A673 (cell line): ENCODE data around the gene BID. TPM values are rescaled to one million over a fixed set of nuclear protein-coding genes. Genes with fewer than 3 reads are reported as not detected.

Experiments used
- BruUV-seq: library from RNA; stranded (reverse); fragments of 400-500 nt; replicated peaks from 2 replicates; lab custom pipeline; 2021; lab: Mats Ljungman, UMichigan
- CTCF ChIA-PET: fragments of 300-600 bp; sonication (Branson Sonifier 250); formaldehyde crosslinking; loops from one replicate; lab custom pipeline; 2022; ENCODE audit warnings: antibody characterized with exemption; lab: Charles Lee
- POLR2A ChIA-PET: fragments of 300-600 bp; sonication (Branson Sonifier 250); formaldehyde crosslinking; loops from one replicate; lab custom pipeline; 2022; ENCODE audit warnings: antibody characterized with exemption; ENCODE audit not compliant: low non-redundant PET; lab: Charles Lee
- DNase-seq: peaks from one replicate; pipeline ENCODE4 v3.0.0-alpha.2; 2015; ENCODE audit warnings: low spot score
- H3K27ac ChIP-seq: fragments of 200-600 bp; sonication (generic); 2 replicates; pipeline ENCODE4 v1.5.1; 2016; ENCODE audit warnings: mixed run types, low read depth, mild to moderate bottlenecking, mixed read lengths, antibody characterized with exemption, low read length; ENCODE audit not compliant: poor library complexity, severe bottlenecking
- H3K27me3 ChIP-seq: fragments of 200-600 bp; sonication (generic); replicated peaks from 2 replicates; pipeline ENCODE4 v1.6.1; 2017; ENCODE audit warnings: mixed run types, low read depth, mild to moderate bottlenecking, mixed read lengths, antibody characterized with exemption, low read length; ENCODE audit not compliant: insufficient read depth, poor library complexity
- H3K36me3 ChIP-seq: fragments of 200-600 bp; sonication (generic); 2 replicates; pipeline ENCODE4 v1.6.1; 2016; ENCODE audit warnings: mixed run types, mild to moderate bottlenecking, mixed read lengths, antibody characterized with exemption, low read length; ENCODE audit not compliant: insufficient read depth, poor library complexity, severe bottlenecking
- H3K4me1 ChIP-seq: fragments of 200-600 bp; sonication (generic); 2 replicates; pipeline ENCODE4 v1.6.1; 2017; ENCODE audit warnings: mixed run types, mild to moderate bottlenecking, mixed read lengths, antibody characterized with exemption, low read length; ENCODE audit not compliant: insufficient read depth, poor library complexity, severe bottlenecking
- H3K4me3 ChIP-seq: fragments of 200-600 bp; sonication (generic); 2 replicates; pipeline ENCODE4 v1.5.1; 2016; ENCODE audit warnings: low read depth, mixed run types, mild to moderate bottlenecking, mixed read lengths, low read length; ENCODE audit not compliant: poor library complexity, severe bottlenecking
- H3K9me3 ChIP-seq: fragments of 200-600 bp; sonication (generic); 2 replicates; pipeline ENCODE4 v1.6.1; 2016; ENCODE audit warnings: mixed run types, low read depth, mild to moderate bottlenecking, mixed read lengths, antibody characterized with exemption, low read length; ENCODE audit not compliant: poor library complexity, severe bottlenecking
- CTCF ChIP-seq: fragments of 300-800, 200-600 bp; sonication (generic); conservative IDR thresholded peaks from 2 replicates; pipeline ENCODE4 v1.5.1; 2017; ENCODE audit warnings: low read depth, mild to moderate bottlenecking, antibody characterized with exemption, low read length, moderate library complexity, mixed read lengths
- EZH2 ChIP-seq: fragments of 200-600 bp; sonication (generic); IDR thresholded peaks from 2 replicates; pipeline ENCODE4 v1.6.1; 2017; ENCODE audit warnings: borderline replicate concordance, low read depth, mild to moderate bottlenecking, mixed read lengths, antibody characterized with exemption, low read length; ENCODE audit not compliant: poor library complexity, severe bottlenecking
- intact Hi-C: fragments of 100-400 bp; cut with micrococcal nuclease; formaldehyde crosslinking; loops from one replicate; pipeline ENCODE4 v1.10.0; 2022; ENCODE audit not compliant: unreplicated experiment
- total RNA-seq: library from RNA; stranded (reverse); gene quantifications from 2 replicates; pipeline ENCODE4 v1.2.3, GENCODE V29; 2021

BID gene
- total RNA-seq, 1 experiment from 2014 or later, result 74.6 TPM

GRCh38 chr22:17814084-17814483 lies 39.8 kb upstream of the BID start:
- DNase-seq, result no peak
- BruUV-seq, result no TSS peak
- Histone ChIP-seq H3K9me3 (no peaks in the 10 kb centered on the region), H3K27me3 (no peaks in the 10 kb centered on the region), H3K4me1 (no peaks in the 10 kb centered on the region), H3K4me3 (no peak overlapping the region), H3K27ac (no peak overlapping the region), H3K36me3 (peaks cover 4% of the 10 kb centered on the region)
- ChIA-PET POLR2A (no interaction called here), CTCF (no interaction called here)
- intact Hi-C loops, result no loop called here
- TF ChIP-seq EZH2 (no peak), CTCF (no peak)

DNA sequence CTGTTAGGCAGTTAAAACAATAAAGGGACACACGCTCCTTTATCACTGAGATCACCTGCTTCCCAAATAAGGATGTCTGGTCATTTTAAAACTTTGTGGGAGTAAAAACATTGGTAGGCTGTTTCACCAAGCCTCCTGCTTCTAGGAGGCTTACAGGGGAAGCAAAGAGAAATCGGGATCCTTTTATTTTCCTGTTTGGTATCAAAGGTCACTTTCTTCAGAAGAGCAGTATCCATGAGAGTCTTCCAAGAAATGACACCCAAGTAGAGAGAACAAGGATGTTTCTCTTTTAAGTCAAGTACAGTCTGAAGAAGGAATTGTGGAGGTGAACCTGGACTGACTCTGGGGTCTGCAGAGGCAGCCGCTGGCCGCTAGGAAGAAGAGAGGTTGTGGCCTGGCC lies 36.9 kb upstream of the BID start:
- intact Hi-C loops, result no loop called here
- POLR2A ChIA-PET, result no interaction called here

DNA sequence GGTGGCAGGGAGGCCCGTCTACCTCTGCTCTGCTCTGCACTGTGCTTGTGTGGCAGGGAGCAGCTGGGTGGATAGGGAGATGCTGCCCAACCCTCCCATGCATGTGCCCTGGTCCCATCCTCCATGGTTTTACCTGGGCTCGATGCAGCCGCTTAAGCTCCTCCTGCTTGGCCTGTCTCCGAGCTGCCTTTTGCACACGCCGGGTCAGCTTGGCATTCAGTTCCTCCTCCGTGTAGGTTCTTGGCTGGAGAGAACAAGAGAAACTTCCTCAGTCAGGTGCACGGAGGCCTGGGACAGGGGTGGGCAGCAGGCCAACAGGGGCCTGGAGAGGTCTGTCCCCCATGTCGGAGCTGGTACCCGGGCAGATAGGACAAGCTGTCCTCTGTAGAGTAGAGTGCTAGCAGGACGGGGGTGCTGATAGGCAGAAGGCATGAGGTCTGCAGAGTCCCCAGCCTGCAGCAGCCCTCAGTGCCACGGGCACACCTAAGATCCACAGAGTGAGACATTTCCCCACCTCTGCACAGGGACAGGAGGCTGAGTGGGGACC lies 36.4 kb upstream of the BID start:
- ChIA-PET POLR2A (no interaction called here), CTCF (no interaction called here)
- Histone ChIP-seq H3K27me3 (no peaks in the 10 kb centered on the region), H3K36me3 (peaks cover 8% of the 10 kb centered on the region), H3K27ac (no peak overlapping the region), H3K9me3 (no peaks in the 10 kb centered on the region), H3K4me1 (no peaks in the 10 kb centered on the region), H3K4me3 (no peak overlapping the region)
- TF ChIP-seq EZH2 (no peak), CTCF (no peak)
- no peak for DNase-seq
- intact Hi-C loops, result no loop called here
- no TSS peak for BruUV-seq

More for the DNA sequence above, 36.9 kb upstream of the BID start:
- CTCF ChIA-PET, result no interaction called here
- no peak for TF ChIP-seq EZH2
- no peak for TF ChIP-seq CTCF
- Histone ChIP-seq H3K4me3 (no peak overlapping the region), H3K4me1 (no peaks in the 10 kb centered on the region), H3K36me3 (peaks cover 8% of the 10 kb centered on the region), H3K9me3 (no peaks in the 10 kb centered on the region), H3K27ac (no peak overlapping the region), H3K27me3 (no peaks in the 10 kb centered on the region)
- BruUV-seq, result no TSS peak
- DNase-seq, result no peak
